ENCODE measurements around the gene OR11L1. TPM values are rescaled to one million over a fixed set of nuclear protein-coding genes. Genes with fewer than 3 reads are reported as not detected.

Gene OR11L1
- total RNA-seq, 1 donor from 2014 or later, result not detected

GRCh38 chr1:247812637-247813036 is 29.1 kb downstream of the OR11L1 start:
- DNase-seq (ENCODE audit: low spot score), result no peak

- no peak for DNase-seq (ENCODE audit: low spot score)
Measured at GRCh38 chr1:247797518-247797917, 44.2 kb downstream of the OR11L1 start.

Other genes with a start within 250 kb of the OR11L1 start
- gene OR2G3, start 236.3 kb downstream of the OR11L1 start, total RNA-seq, result not detected
- gene OR13G1, start 162.2 kb downstream of the OR11L1 start, total RNA-seq, result not detected
- gene OR6F1, start 125.2 kb downstream of the OR11L1 start, total RNA-seq, result not detected
- gene OR14K1, start 103.3 kb downstream of the OR11L1 start, total RNA-seq, result not detected
- not detected for gene OR14A2, start 93.8 kb downstream of the OR11L1 start, total RNA-seq
- gene OR1C1, start 81.3 kb downstream of the OR11L1 start, total RNA-seq, result not detected
- not detected for gene OR14A16, start 17.8 kb downstream of the OR11L1 start, total RNA-seq
- gene TRIM58, start 15.3 kb upstream of the OR11L1 start, total RNA-seq, result 0.66 TPM
- gene OR2W3, start 53.7 kb upstream of the OR11L1 start, total RNA-seq, result 0.66 TPM
- gene OR2T8, start 78.4 kb upstream of the OR11L1 start, total RNA-seq, result not detected
- not detected for gene OR2AJ1, start 83.0 kb upstream of the OR11L1 start, total RNA-seq
- not detected for gene OR2L8, start 107.0 kb upstream of the OR11L1 start, total RNA-seq
- gene OR2AK2, start 123.3 kb upstream of the OR11L1 start, total RNA-seq, result not detected
- not detected for gene OR2L5, start 171.8 kb upstream of the OR11L1 start, total RNA-seq
- 0.06 TPM for gene OR2L2, start 188.2 kb upstream of the OR11L1 start, total RNA-seq
- not detected for gene OR2L3, start 204.9 kb upstream of the OR11L1 start, total RNA-seq